Measurements from ENCODE around the gene RAB3C.

Gene RAB3C

DNA sequence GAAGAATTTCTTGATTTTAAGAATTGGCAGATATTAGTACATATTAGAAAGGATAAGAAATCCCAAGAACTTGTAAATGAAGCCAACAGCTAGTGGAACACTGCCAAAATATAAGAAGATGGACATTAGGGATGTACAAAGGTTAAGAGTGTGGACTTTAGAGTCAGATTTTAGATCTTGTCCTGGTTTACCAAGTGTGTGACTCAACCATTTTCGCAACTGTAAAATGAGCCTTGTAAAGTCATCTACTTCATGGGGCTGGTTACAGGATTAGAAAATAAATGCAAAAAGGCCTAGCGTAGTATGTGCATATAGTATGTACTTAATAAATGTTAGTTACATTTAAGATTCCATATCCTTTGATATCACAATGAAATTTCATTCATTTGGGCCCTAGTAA is 260.0 kb downstream of the RAB3C start:
- DNase-seq, result no peak

DNA sequence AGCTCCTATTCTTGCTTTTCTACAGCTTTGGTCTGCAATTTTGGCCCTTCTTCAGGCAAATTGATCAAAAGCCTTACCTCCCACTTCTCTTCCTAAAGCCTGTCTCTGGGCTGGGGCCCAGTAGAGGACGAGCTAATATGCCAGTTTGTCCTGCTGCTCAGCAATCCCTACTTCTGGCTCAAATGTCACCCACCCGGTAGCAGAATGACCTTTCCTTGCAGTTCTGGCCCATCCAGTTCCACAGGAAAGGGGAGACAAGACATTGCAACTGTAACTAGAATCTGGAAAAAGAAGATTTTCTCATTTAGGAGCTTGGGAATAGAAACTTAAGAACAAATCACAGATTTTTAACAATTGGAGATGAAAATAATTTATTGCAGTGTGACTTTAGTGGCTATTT is 261.5 kb downstream of the RAB3C start:
- no peak for DNase-seq

DNA sequence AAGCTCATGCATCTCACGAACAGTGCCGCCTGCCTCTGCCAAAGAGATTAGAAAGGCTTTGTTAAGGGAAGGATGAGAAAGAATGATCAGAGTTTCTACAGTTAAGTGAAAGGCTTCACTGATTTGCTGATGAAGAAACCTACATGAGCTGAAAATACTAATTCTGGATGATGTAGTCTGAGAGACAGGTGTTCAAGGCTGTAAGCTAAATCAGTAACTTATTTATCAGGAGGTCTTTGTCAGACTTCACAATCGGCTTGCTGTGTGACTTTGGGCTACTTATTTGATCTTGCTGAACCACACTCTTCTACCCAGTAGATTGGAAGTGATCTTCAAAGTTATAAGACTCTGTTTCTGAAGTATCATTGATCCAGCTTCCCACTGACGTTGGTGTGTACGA is 264.2 kb downstream of the RAB3C start:
- DNase-seq, result no peak

DNA sequence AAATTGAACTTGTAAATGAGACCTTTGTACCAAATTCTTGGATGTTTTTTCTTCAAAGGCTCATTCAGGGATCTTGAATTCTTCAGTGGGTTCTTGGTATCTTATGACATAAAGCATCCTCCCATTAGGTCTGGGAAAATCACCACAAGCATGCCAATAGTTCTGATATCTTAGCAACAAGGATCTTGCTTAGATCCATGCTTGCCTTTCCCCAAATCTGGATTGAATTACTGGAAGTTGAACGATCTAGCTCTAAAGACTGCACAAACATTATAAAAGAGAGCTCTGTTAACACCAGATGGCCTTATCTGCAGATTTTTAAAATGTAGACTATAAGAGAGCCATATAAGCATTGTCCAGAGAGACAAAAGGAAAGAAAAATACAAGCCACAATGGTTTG is 266.3 kb downstream of the RAB3C start:
- DNase-seq, result no peak

DNA sequence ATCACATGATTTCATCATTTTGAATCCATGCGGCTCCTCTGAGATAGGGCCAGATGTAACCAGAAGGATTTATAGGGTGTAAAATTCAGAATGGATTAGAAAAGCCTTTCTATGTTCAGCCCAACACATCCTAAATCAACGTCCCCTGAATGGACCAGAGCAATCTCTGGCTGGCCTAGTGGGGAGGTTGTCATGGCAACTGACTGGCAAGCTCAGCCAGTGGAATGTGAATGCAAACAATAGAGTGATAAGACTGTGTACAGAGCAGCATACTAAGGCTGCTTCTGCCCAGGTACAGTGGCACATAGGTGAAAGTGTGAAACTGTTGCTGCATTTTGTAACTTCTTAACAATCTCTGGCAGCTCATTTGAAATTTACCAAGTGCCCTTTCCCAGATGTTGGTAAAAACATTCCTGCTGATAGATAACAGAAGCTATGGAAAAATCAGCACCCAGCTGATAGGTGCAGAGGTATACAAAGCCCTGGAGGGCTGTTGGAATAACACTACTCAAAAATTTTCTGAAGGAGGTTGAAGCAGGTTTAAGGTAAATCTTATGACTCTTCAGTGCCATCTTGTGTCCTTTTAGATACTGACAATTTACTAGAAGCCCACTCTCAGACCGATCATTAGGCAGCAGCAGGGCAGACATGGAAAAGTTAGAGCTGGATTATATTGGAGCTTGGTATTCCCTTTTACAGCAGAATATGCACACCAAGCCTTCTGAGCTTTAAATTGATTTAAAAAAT is 267.2 kb downstream of the RAB3C start:
- no peak for DNase-seq

DNA sequence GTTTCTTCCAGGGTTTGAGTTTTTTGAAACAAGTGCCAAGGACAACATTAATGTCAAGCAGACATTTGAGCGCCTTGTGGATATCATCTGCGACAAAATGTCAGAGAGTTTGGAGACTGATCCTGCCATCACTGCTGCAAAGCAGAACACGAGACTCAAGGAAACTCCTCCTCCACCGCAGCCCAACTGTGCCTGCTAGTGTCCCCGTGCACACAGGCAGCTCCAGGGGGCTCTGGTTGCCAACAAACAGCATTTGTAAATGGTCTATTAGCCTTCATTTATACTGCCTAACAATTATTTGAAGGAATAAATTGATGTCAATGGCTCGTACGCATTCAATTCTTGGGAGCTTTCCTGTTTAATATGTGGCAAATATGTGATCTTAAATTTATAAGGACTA is 268.3 kb downstream of the RAB3C start:
- DNase-seq, result no peak

DNA sequence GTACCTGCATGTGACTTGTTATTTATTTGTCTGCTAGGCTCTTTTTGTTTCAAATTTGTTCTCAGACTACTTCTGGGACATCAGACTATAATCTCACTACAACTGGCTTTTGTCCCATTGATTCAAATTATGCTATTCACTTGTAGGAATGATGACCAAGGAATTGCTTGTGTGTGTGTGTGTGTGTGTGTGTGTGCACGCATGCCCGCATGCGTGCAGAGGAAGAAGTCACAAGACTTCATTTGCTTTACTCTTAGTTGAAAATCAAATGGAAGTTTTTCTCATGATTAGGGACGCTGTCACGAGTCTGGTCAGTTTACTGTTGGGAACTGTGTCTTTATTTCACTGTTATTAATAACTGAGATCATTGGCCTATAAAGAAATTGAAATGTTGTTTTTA is 268.7 kb downstream of the RAB3C start:
- DNase-seq, result no peak

DNA sequence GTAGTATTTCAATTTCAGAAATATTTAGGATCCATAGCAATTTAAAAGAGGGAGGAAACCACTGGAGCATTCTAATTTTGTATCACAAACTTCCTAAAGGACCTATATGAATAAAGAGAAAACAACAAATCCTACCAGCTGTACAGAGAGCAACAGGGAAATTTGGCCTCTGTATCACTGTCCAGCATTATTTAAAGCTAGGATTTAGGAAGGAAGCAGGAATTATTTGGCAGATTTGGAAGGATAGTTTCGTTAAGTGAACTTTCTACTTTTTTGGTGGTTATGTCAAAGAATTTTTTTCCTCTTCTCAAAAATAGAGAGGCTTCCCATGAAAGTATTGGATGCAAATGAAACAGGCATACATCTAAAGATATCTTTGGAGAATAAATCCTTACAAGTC is 269.7 kb downstream of the RAB3C start:
- no peak for DNase-seq

DNA sequence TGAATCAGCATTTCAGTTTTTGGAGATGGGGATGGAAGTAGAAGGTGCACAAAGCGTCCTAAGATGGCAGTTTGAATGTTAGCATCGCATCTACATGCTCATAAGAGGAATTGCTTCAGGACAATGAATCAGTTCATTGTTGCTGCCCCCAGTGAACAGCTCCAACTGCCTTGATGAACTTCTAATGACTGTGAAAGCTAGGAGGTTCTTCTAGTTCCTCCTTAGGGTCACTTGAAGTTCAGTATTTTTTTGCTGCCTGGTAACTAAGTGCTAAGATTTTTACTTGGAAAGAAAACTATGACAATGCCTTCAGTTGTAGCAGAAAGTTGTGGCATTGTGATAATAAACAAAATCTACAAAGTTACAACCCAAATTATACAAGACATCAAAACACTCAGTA is 271.6 kb downstream of the RAB3C start:
- DNase-seq, result no peak

DNA sequence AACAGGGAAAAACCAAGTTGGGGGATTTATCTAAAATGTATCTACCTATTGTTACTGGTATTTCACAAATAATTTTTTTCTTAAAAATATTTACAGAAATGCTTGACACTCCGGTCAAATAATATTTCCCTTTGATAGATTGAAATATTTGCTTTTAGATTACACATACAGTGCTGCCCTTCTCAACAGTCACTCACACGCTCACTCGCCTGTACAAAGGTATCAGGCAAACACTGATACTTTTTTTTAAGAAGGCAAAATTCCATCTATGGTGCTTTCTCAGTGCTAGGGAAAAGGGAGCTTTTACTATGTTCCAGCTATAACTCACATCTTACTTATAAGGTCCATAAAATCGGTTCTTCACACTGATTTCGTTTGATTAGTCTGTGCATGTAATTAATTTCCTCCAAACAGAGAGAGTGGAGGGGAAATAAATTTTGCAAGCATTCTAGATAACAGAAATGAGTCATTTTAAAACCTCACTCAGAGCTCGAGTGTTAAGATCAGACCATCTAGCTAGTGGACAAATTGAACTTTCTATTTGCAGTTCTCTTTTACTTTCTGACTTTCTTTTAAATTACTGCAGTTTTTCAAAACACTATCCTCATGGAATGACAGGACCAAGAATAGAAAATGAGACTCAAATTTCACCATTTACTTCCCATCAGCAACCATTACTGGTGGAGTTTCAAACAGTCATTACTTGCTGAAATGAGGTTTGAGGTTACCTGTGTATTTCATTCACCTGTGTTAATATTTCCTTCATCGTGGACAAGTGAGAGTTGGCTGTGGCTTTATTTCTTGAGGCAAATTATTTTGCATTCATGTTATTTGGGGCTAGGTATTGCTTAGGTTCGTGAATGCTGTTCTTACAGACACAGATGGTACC is 273.2 kb downstream of the RAB3C start:
- DNase-seq, result no peak

DNA sequence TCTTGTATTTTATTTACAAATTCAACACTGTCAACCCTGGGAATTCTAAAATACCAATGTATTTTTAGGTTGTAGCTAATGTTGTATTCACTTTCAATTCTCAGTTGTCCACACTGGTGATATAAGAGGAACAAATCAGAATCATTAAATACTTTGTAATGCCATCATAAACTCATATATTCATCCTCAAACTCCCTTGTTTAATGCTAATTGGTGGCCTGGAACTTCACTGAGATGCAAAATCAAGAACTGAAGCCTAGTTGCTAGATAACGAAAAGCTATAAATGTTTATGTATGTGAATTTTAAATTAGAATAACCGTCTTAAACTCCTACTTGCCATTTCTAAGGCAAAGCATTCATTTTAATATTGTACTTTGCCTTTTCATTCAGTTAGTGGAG is 274.7 kb downstream of the RAB3C start:
- DNase-seq, result no peak

DNA sequence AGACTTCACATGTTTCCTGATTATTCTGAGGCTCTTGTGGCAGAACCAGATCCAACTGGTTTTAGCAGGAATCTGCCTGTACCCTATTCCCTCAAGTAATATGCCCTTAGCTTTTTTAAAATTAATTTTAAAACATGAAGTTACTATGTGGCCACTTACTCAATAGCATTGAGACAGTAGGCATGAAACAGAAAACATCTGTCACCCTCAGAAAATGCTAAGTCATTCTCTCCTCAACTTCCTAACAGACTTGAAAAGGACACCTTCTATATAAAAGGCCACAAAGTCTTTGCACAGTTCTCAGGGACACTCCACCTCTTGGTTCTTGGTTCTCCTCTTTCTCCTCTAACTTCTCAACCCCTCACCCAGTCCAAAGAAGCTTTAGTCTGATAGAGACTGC is 277.8 kb downstream of the RAB3C start:
- no peak for DNase-seq

DNA sequence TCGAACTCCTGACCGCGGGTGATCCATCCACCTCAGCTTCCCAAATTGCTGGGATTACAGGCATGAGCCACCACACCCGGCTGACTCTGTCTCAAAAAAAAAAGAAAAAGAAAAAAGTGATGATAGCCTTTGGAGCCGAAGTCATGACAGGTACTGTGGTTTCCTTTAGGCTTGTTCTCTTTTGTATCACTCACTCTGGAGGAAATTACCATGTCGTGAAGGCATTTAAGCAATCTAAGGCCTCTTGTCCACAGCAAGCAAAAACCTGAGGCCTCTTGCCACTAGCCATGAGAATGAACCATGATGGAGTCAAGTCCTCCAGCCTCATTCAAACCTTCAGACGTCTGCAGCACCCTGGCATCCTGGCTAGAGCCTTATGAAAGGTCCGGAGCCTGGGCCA is 286.1 kb downstream of the RAB3C start:
- DNase-seq, result no peak

DNA sequence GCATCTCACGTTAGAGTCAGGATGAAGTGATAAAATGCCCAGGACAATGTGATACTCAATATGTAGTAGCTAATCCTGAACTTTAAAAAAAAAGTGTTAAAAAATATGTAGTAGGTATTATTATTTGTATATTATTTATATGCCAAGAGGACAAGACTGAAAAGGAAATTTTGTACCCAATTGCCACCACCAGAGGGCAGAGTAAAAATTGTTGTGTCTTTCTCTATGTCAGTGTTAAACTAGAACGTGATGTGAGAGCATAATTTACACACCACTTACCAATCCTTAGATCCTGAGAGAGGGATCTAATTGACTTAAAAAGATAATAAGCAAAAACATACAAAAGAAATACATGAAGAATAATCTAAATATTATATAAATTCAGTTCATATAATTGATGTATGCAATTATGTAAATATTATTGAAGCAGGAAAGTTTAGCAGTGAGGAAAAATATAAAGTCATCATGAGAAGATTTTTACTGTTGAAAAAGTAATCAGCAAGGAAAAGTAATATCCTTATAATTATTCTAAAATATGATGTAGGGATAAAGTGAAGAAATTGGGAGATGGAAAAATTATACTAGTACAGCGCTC is 288.9 kb downstream of the RAB3C start:
- DNase-seq, result no peak

DNA sequence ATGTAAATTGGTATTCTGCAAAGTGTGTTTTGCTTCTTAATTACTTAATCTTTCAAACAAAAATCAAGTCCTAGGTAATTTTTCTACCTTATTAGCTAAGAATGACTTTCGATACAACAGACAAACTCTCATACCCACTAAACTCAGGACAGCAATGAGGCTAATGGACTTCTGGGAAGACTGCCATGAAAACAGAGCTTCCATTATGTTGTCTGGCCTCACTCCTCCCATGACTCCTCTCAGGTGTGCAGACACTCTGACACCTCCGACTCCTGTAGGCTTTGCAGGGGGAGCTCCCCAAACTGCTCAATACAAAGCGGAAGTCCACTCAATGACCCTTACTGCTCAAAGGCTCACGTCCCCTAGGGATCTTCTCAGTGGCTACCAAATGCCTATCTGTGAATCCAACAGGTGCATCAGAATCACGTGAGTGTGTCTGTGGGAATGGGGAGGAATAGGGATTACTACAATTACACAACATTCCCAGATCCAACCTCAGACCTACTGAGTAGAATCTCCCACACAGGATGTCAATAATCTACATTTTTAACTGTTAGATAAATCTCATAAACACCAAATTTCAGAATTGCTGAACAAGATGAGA is 289.9 kb downstream of the RAB3C start:
- no peak for DNase-seq

DNA sequence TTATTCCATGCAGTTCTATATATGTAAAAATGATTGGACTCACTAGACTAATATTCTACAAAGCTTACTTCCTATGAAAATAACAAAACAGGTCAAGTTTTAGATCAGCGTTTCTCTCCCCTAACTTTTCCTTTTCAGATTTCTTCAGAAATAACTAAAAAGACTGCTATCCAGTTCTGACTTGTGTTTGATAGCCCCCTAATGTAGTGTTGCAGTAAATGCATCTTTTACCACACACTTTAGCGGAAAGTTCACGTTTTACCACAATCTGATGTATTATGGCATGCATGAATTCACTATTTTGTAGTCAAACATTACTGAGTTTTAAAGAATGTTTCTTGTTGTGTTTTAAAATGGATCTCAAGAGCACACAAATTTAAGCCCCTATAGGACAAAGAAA is 292.7 kb downstream of the RAB3C start:
- DNase-seq, result no peak

DNA sequence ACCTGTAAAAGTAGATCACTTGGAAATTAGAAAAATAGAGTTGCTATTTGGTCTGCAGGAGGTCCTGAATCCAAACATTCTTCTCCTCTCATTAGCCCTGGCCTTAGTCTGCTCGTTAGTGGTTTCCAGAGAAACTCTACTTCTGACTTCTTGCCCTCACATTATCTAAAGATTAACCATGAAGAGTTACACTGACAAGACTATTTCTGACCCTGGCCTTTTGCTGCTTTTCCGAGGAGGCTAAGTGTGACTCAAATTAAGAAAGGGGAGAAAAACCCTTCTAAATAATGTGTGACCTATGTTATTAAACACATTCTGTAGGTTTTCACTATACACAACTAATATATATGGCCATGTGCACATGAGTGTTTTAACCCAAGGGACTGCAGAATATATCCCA is 302.4 kb downstream of the RAB3C start:
- no peak for DNase-seq

DNA sequence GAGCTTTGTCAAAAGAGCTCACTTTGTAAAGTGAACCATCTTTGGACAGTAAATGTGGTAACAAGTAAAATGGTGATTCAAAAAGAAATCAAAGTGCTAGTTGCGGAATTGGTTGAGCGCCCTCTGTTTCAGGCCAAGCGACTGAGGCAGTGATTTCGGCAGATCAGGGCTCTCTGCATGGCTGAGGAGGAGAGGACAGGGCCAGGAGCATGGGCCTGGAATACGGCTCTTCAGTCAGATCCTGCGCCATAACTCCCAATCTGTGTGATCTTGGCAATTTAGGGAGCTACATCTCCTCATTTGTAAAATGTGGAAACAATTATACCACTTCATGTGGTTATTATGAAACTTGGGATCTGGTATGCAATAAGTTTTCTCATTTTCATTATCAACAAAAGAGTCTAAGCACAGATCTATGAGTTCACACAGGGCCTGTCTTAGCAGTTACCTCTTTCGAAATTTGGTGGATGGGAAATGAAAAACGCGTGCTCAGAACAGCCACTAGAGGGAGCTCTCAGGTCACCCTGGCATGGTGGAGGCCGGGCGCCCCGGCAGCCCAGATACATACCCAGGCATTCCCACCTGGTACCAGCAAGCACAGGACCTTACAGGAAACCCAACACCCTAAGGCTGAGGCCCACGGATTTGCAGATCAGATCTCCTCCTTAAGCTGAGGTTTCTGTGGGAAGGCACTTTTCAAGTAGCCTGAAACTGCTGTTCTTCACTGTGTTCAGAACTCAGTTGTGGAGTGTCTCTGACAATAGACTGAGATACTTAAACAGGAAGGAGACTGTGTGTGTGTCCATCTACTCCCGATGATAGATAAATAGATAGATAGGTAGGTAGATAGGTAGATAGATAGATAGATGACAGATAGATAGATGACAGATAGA is 303.7 kb downstream of the RAB3C start:
- peak; percentile 42 for DNase-seq

DNA sequence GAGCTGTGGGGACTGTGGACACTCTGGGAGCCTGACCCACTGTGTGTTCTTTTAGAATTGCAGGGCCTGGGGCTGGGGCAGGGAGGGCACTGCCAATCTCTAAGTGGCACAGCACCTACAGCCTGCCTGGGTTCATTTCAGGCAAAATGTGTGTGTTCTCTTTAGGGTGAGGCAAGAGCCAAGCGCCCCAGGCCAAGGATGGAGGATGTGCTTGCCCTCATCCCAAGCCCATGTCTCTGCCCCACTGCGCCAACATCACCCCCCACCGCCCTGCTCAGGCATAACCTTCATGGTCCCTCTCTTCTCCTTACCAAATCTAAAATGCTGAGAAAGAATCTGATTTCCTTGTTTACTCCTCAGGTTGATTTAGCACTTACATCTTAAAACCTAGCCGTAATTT is 304.4 kb downstream of the RAB3C start:
- no peak for DNase-seq

DNA sequence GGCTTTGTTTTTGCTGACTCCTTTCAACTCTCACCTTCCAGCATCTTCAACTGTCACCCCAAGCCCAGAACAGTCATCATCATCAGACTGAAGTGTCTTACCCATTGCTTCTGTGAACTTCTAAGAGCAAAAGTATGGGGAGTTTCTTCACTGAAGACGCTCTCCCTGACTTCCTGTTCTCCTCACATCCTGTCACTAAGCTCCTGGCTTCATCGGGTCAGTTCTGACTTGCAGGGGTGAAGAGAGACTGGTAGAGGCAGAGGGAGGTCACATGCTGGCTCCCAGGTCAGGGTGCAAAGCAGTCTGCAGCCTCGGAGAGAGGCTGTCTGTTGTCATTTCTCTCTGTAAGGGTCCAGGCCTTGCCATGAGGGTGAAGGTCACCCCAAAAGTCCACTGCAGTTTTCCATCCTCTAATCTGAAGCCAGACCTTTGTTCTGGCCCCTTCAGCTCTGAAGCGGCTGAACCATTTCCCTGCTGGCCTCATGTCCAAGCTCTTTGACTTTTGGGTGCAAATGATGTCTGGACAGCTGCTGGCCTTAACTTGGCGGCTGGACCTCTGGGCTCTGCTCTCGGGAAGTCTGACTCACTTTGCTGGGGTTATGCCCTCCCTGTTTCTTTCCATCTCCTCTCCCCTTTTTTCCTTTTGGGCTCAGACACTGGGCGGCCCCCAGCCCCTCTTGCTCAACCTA is 305.0 kb downstream of the RAB3C start:
- no peak for DNase-seq

DNA sequence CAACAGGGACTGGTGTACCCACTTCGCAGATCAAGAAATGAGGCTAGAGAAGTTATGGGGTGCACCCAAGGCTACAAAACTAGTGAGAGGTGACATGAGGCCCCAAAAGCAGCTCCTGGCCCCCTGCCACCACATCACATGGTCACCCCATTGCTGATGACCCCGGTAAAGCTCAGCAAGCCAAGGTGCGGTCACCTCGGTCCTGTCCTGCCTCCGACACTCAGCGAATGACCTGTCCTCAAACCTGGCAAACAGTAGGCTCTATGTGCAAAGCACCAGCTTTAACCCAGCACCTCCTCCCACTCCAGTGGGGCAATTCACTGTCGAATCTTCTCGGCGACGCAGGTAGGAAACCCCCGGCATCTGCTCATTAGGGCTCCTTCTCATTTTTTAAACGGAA is 307.4 kb downstream of the RAB3C start:
- no peak for DNase-seq

DNA sequence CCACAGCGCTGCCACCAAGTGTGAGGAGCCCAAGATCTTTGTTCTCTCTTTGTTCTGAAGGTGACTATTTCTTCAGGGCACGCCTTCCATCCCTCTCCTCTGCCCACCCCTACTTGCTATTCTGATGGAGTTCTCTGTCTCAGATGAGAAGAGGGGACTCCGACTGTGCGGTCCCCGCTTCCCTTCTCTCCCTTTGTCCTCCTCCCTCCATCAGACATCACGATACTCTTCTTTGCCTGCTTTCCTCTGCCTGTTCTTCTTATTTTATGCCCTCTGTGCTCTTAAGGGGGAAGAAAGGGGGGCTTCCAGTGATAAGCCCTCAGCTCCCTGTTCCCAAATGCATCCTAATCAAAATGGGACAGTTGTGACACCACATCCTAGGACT is 307.8 kb downstream of the RAB3C start:
- DNase-seq, result no peak
